ENCODE measurements around the gene CCDC27. TPM values are rescaled to one million over a fixed set of nuclear protein-coding genes. Genes with fewer than 3 reads are reported as not detected.
"Not testable (repeated sequence)": the region's sequence is repeated elsewhere in the genome, so short reads cannot be mapped to it uniquely, and the experiment has no call there.

The CCDC27 gene
- total RNA-seq, 1 donor from 2014 or later = not detected

GRCh38 chr1:3799976-3800685, 47.9 kb downstream of the CCDC27 start:
- Histone ChIP-seq H3K27me3 (ENCODE audit: low read depth) (no peaks in the 10 kb centered on the region), H3K4me1 (peaks cover 10% of the 10 kb centered on the region), H3K9me3 (no peaks in the 10 kb centered on the region), H3K4me3 (no peak overlapping the region), H3K36me3 (no peaks in the 10 kb centered on the region), H3K27ac (no peak overlapping the region)
- ATAC-seq = no peak
- TF ChIP-seq CTCF (IDR thresholded peaks at IDR 0.05) = no peak
- intact Hi-C loops (cut with DNase I) = no loop called here
- DNase-seq = peak; percentile 23

- H3K27ac ChIP-seq; H3K27me3 ChIP-seq (ENCODE audit: low read depth); intact Hi-C loops (cut with DNase I); H3K4me3 ChIP-seq; H3K9me3 ChIP-seq; ATAC-seq; H3K4me1 ChIP-seq; DNase-seq; H3K36me3 ChIP-seq: not testable (repeated sequence)
Observed at GRCh38 chr1:3800795-3801194, 48.5 kb downstream of the CCDC27 start.

- TF ChIP-seq CTCF (IDR thresholded peaks at IDR 0.05) = no peak
- no peaks in the 10 kb centered on the region for H3K9me3 ChIP-seq
- ATAC-seq (no peak), DNase-seq (no peak)
- H3K27me3 ChIP-seq (ENCODE audit: low read depth) = no peaks in the 10 kb centered on the region
- no peaks in the 10 kb centered on the region for H3K4me1 ChIP-seq
- no peak overlapping the region for H3K4me3 ChIP-seq
- no peak overlapping the region for H3K27ac ChIP-seq
- intact Hi-C loops (cut with DNase I) = no loop called here
- no peaks in the 10 kb centered on the region for H3K36me3 ChIP-seq
Observed at GRCh38 chr1:3803905-3804626, 51.8 kb downstream of the CCDC27 start.

- H3K27me3 ChIP-seq (ENCODE audit: low read depth); intact Hi-C loops (cut with DNase I); DNase-seq; H3K36me3 ChIP-seq; ATAC-seq; H3K9me3 ChIP-seq; H3K4me3 ChIP-seq; H3K4me1 ChIP-seq; H3K27ac ChIP-seq: not testable (repeated sequence)
Observed at GRCh38 chr1:3804627-3804944, 52.3 kb downstream of the CCDC27 start.

- no peaks in the 10 kb centered on the region for H3K27me3 ChIP-seq (ENCODE audit: low read depth)
- intact Hi-C loops (cut with DNase I) = no loop called here
- H3K36me3 ChIP-seq = no peaks in the 10 kb centered on the region
- H3K4me3 ChIP-seq = no peak overlapping the region
- no peak for ATAC-seq
- no peaks in the 10 kb centered on the region for H3K4me1 ChIP-seq
- H3K27ac ChIP-seq = no peak overlapping the region
- H3K9me3 ChIP-seq = no peaks in the 10 kb centered on the region
- DNase-seq = peak; percentile 6
- no peak for TF ChIP-seq CTCF (IDR thresholded peaks at IDR 0.05)
Observed at GRCh38 chr1:3805038-3805437, 52.8 kb downstream of the CCDC27 start.

- ATAC-seq = no peak
Observed at GRCh38 chr1:3807769-3808168, 55.5 kb downstream of the CCDC27 start.

More at GRCh38 chr1:3807769-3808168, 55.5 kb downstream of the CCDC27 start:
- no peaks in the 10 kb centered on the region for H3K4me1 ChIP-seq
- H3K36me3 ChIP-seq = no peaks in the 10 kb centered on the region
- TF ChIP-seq CTCF (IDR thresholded peaks at IDR 0.05) = no peak
- H3K9me3 ChIP-seq = no peaks in the 10 kb centered on the region
- no peak overlapping the region for H3K4me3 ChIP-seq
- no peak for DNase-seq
- intact Hi-C loops (cut with DNase I) = no loop called here
- no peaks in the 10 kb centered on the region for H3K27me3 ChIP-seq (ENCODE audit: low read depth)
- no peak overlapping the region for H3K27ac ChIP-seq
